ENCODE data around the gene CALCOCO2. TPM values are rescaled to one million over a fixed set of nuclear protein-coding genes. Genes with fewer than 3 reads are reported as not detected.

The CALCOCO2 gene
- total and polyA plus RNA-seq, 2 of the 13 experiments (the other 11 are each of a cell fraction or from before 2014, with no cell fraction given), result 72.9 to 111 TPM

GRCh38 chr17:48878920-48879898 lies 48.4 kb downstream of the CALCOCO2 start (continued):
- TF ChIP-seq ZNF430 (CRISPR knock-in tag; IDR thresholded peaks at IDR 0.05) (no peak), GTF2F1 (IDR thresholded peaks at IDR 0.05; ENCODE audit: low read length) (no peak), HMGXB4 (CRISPR knock-in tag; IDR thresholded peaks at IDR 0.05; ENCODE audit: borderline replicate concordance in 1 of 2, low read depth in 1 of 2) (peak; percentile 43 to 67; a peak in 1 of 4 replicates), ZKSCAN1 (IDR thresholded peaks at IDR 0.05; ENCODE audit: low read length) (no peak), FOXK1 (CRISPR knock-in tag; IDR thresholded peaks at IDR 0.05; ENCODE audit: borderline replicate concordance, low read depth) (peak; percentile 35; the same call in 1 of the 2 replicates), ZNF414 (CRISPR knock-in tag; IDR thresholded peaks at IDR 0.05) (no peak), ZNF275 (CRISPR knock-in tag; IDR thresholded peaks at IDR 0.05; ENCODE audit: borderline replicate concordance) (no peak), ZNF280D (CRISPR knock-in tag; IDR thresholded peaks at IDR 0.05) (no peak; the same call in 1 of the 2 replicates), MIER2 (CRISPR knock-in tag; IDR thresholded peaks at IDR 0.05) (0 out of 2 replicates have a peak, but pooled peaks have one; percentile 24), NCOA2 (CRISPR knock-in tag; IDR thresholded peaks at IDR 0.05) (no peak), XBP1 (CRISPR knock-in tag; IDR thresholded peaks at IDR 0.05) (no peak), CENPBD1 (CRISPR knock-in tag; IDR thresholded peaks at IDR 0.05; ENCODE audit: borderline replicate concordance, low read depth) (no peak), PAWR (CRISPR knock-in tag; IDR thresholded peaks at IDR 0.05; ENCODE audit: borderline replicate concordance) (no peak), ZNF878 (CRISPR knock-in tag; IDR thresholded peaks at IDR 0.05) (no peak), ZC3H13 (CRISPR knock-in tag; IDR thresholded peaks at IDR 0.05) (no peak), ZNF766 (CRISPR knock-in tag; IDR thresholded peaks at IDR 0.05; ENCODE audit: borderline replicate concordance) (no peak), ZNF614 (CRISPR knock-in tag; IDR thresholded peaks at IDR 0.05; ENCODE audit: borderline replicate concordance) (peak; percentile 48; the same call in 1 of the 2 replicates), PBX2 (CRISPR knock-in tag; IDR thresholded peaks at IDR 0.05) (no peak), MYC (CRISPR knock-in tag; IDR thresholded peaks at IDR 0.05; ENCODE audit: borderline replicate concordance) (no peak), CENPT (CRISPR knock-in tag; IDR thresholded peaks at IDR 0.05; ENCODE audit: low read depth) (no peak)
